Stimulated activated CD4-positive, alpha-beta T cell treated with anti-CD3 and anti-CD28 coated beads, Interleukin-2, amount 100 ng/mL, for 4 hours (primary cell): ENCODE data around the gene TEAD1.

Experiments used
- DNase-seq: peaks from one replicate; pipeline ENCODE4 v3.0.0-alpha.2; 2020; ENCODE audit warnings: low read depth

TEAD1 gene

GRCh38 chr11:12666915-12667314 is 7.3 kb upstream of the TEAD1 start:
- DNase-seq = no peak

GRCh38 chr11:12667646-12668045 is 6.6 kb upstream of the TEAD1 start:
- no peak for DNase-seq

- DNase-seq = no peak
Observed at GRCh38 chr11:12668166-12668565, 6.1 kb upstream of the TEAD1 start.

- DNase-seq = no peak
Observed at GRCh38 chr11:12669930-12670329, 4.3 kb upstream of the TEAD1 start.

GRCh38 chr11:12671370-12671769 is 2.9 kb upstream of the TEAD1 start:
- no peak for DNase-seq

GRCh38 chr11:12673601-12673923 is 659 bp upstream of the TEAD1 start:
- no peak for DNase-seq

GRCh38 chr11:12674571-12674935 is 332 bp downstream of the TEAD1 start:
- DNase-seq = no peak

- DNase-seq = no peak
Observed at GRCh38 chr11:12674936-12675696, 895 bp downstream of the TEAD1 start.

- no peak for DNase-seq
Observed at GRCh38 chr11:12675951-12676711, 1.9 kb downstream of the TEAD1 start.

- no peak for DNase-seq
Observed at GRCh38 chr11:12677131-12677530, 2.9 kb downstream of the TEAD1 start.

- no peak for DNase-seq
Observed at GRCh38 chr11:12678092-12678491, 3.9 kb downstream of the TEAD1 start.

GRCh38 chr11:12678991-12679390 is 4.8 kb downstream of the TEAD1 start:
- no peak for DNase-seq

- no peak for DNase-seq
Observed at GRCh38 chr11:12679471-12679870, 5.2 kb downstream of the TEAD1 start.

- no peak for DNase-seq
Observed at GRCh38 chr11:12680246-12680939, 6.2 kb downstream of the TEAD1 start.

- DNase-seq = no peak
Observed at GRCh38 chr11:12680940-12681258, 6.7 kb downstream of the TEAD1 start.

- no peak for DNase-seq
Observed at GRCh38 chr11:12681466-12681865, 7.2 kb downstream of the TEAD1 start.

- no peak for DNase-seq
Observed at GRCh38 chr11:12682288-12682687, 8.1 kb downstream of the TEAD1 start.

GRCh38 chr11:12682737-12683500 is 8.7 kb downstream of the TEAD1 start:
- DNase-seq = no peak

- DNase-seq = no peak
Observed at GRCh38 chr11:12683874-12684273, 9.7 kb downstream of the TEAD1 start.

GRCh38 chr11:12684315-12684714 is 10.1 kb downstream of the TEAD1 start:
- DNase-seq = no peak

- DNase-seq = no peak
Observed at GRCh38 chr11:12684816-12685215, 10.6 kb downstream of the TEAD1 start.

GRCh38 chr11:12685229-12685628 is 11.0 kb downstream of the TEAD1 start:
- DNase-seq = no peak
